ENCODE data around the gene TTLL10.

TTLL10 gene

GRCh38 chr1:1125945-1126344 lies 47.7 kb upstream of the TTLL10 start:
- no peak for TF ChIP-seq CTCF (conservative IDR thresholded peaks at IDR 0.05; ENCODE audit: low read length)
- no peak for TF ChIP-seq EZH2phosphoT487 (IDR thresholded peaks at IDR 0.05; ENCODE audit: borderline replicate concordance)
- Histone ChIP-seq H3K36me3 (ENCODE audit: insufficient read depth, low read length) (no peaks in the 10 kb centered on the region), H3K79me2 (ENCODE audit: insufficient read depth, low read length) (no peaks in the 10 kb centered on the region), H3K9ac (ENCODE audit: low read depth, low read length, poor library complexity, severe bottlenecking) (no peak overlapping the region), H3K9me3 (ENCODE audit: insufficient read depth, low read depth, low read length) (no peaks in the 10 kb centered on the region), H4K20me1 (ENCODE audit: insufficient read depth, low read length, poor library complexity, severe bottlenecking) (no peaks in the 10 kb centered on the region), H3K27me3 (ENCODE audit: insufficient read depth, low read length, poor library complexity, severe bottlenecking) (no peaks in the 10 kb centered on the region), H2AFZ (ENCODE audit: low read length) (no peak overlapping the region), H3K4me2 (ENCODE audit: low read depth, low read length, poor library complexity, severe bottlenecking) (no peak overlapping the region), H3F3A (ENCODE audit: low read depth) (no peaks in the 10 kb centered on the region; the same call in 1 of the 2 replicates), H3K4me1 (ENCODE audit: insufficient read depth, low read length, poor library complexity, severe bottlenecking) (peaks cover 3% of the 10 kb centered on the region), H3K9me2 (replicated peaks; ENCODE audit: low read depth, low read length) (no peaks in the 10 kb centered on the region), H3K4me3 (ENCODE audit: low read length, poor library complexity, severe bottlenecking) (no peak overlapping the region)

- no peaks in the 10 kb centered on the region for H4K20me1 ChIP-seq (ENCODE audit: insufficient read depth, low read length, poor library complexity, severe bottlenecking)
- H3K9ac ChIP-seq (ENCODE audit: low read depth, low read length, poor library complexity, severe bottlenecking), result no peak overlapping the region
- no peaks in the 10 kb centered on the region for H3K9me3 ChIP-seq (ENCODE audit: insufficient read depth, low read depth, low read length)
- no peaks in the 10 kb centered on the region; the same call in 1 of the 2 replicates for H3F3A ChIP-seq (ENCODE audit: low read depth)
- no peaks in the 10 kb centered on the region for H3K79me2 ChIP-seq (ENCODE audit: insufficient read depth, low read length)
- no peaks in the 10 kb centered on the region for H3K4me1 ChIP-seq (ENCODE audit: insufficient read depth, low read length, poor library complexity, severe bottlenecking)
- no peaks in the 10 kb centered on the region for H3K36me3 ChIP-seq (ENCODE audit: insufficient read depth, low read length)
- H3K9me2 ChIP-seq (replicated peaks; ENCODE audit: low read depth, low read length), result no peaks in the 10 kb centered on the region
- no peak for TF ChIP-seq CTCF (conservative IDR thresholded peaks at IDR 0.05; ENCODE audit: low read length)
- TF ChIP-seq EZH2phosphoT487 (IDR thresholded peaks at IDR 0.05; ENCODE audit: borderline replicate concordance), result no peak
- H3K4me3 ChIP-seq (ENCODE audit: low read length, poor library complexity, severe bottlenecking), result no peak overlapping the region
- H3K4me2 ChIP-seq (ENCODE audit: low read depth, low read length, poor library complexity, severe bottlenecking), result no peak overlapping the region
- no peaks in the 10 kb centered on the region for H3K27me3 ChIP-seq (ENCODE audit: insufficient read depth, low read length, poor library complexity, severe bottlenecking)
- H2AFZ ChIP-seq (ENCODE audit: low read length), result no peak overlapping the region
These were observed 45.9 kb upstream of the TTLL10 start for GRCh38 chr1:1127551-1128451.

- Histone ChIP-seq H3K9ac (ENCODE audit: low read depth, low read length, poor library complexity, severe bottlenecking) (no peak overlapping the region), H3K4me1 (ENCODE audit: insufficient read depth, low read length, poor library complexity, severe bottlenecking) (no peaks in the 10 kb centered on the region), H2AFZ (ENCODE audit: low read length) (no peak overlapping the region), H3K9me2 (replicated peaks; ENCODE audit: low read depth, low read length) (no peaks in the 10 kb centered on the region), H3K4me3 (ENCODE audit: low read length, poor library complexity, severe bottlenecking) (no peak overlapping the region), H3K79me2 (ENCODE audit: insufficient read depth, low read length) (no peaks in the 10 kb centered on the region), H3K9me3 (ENCODE audit: insufficient read depth, low read depth, low read length) (no peaks in the 10 kb centered on the region), H4K20me1 (ENCODE audit: insufficient read depth, low read length, poor library complexity, severe bottlenecking) (no peaks in the 10 kb centered on the region), H3K4me2 (ENCODE audit: low read depth, low read length, poor library complexity, severe bottlenecking) (no peak overlapping the region), H3K27me3 (ENCODE audit: insufficient read depth, low read length, poor library complexity, severe bottlenecking) (no peaks in the 10 kb centered on the region), H3F3A (ENCODE audit: low read depth) (no peaks in the 10 kb centered on the region), H3K36me3 (ENCODE audit: insufficient read depth, low read length) (no peaks in the 10 kb centered on the region)
- TF ChIP-seq CTCF (conservative IDR thresholded peaks at IDR 0.05; ENCODE audit: low read length) (no peak), EZH2phosphoT487 (IDR thresholded peaks at IDR 0.05; ENCODE audit: borderline replicate concordance) (no peak)
These were observed 45.1 kb upstream of the TTLL10 start for GRCh38 chr1:1128454-1129139.

Measured in Loucy (cell line).